NCI-H2171 (cell line): ENCODE data around the gene NR0B1.

ENCODE experiments used
- DNase-seq: peaks from one replicate; lab custom pipeline; 2025; lab: John Stamatoyannopoulos, UW

NR0B1 gene

DNA sequence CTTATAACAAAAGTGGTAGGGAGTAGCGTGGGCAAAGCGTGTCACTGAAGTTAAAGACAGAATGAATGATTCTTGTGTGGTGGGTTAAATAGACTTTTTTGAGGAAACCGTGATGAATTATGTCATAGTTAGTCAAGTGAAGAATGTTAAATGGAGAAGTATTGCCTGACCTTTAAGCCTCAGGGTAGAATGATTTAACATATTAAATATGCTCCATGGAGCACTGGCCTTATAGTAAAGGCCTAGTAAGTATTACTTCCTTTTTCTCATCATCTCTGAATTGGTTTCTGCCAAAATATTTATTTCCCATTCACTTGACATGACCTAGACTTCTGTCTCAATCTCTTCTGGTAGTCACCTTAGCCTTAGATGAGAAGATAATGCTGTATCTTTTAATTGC, 38.6 kb downstream of the NR0B1 start:
- DNase-seq = no peak

DNA sequence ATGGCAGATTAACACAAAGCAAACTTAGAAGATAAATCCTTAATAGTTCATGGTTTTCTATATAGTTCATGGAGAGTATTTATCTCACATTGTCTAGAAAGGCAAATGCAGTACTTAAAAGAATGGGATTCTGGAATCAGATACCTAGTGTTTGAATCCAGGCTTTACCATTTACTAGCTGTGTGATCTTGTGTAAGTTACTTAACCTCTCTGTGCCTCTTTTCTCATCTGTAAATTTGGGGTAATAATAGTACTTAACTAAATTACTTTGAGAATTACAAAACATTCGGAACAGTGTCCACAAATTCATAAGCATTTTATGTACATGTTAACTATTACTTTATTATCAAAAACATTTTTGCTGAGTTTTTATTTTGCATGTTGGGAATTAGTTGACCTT, 46.4 kb downstream of the NR0B1 start:
- no peak for DNase-seq

DNA sequence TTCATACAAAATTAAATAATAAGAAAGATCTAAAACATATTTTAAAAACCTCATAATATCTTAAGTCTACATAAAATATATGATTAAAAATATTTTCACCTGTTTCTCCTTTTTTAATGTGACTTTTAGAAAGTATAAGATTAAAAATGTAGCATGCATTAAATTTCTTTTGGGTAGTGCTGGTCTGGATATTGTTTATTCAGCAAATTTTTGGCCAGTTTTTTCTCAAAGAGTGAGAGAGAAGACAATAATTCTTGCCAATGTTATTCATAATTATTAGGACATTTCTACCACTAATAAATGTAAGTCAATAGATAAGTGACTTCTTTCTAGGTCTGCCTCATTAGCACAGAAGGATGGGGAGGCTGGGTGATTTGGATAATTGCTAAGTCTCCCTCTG, 48.2 kb downstream of the NR0B1 start:
- DNase-seq = no peak

DNA sequence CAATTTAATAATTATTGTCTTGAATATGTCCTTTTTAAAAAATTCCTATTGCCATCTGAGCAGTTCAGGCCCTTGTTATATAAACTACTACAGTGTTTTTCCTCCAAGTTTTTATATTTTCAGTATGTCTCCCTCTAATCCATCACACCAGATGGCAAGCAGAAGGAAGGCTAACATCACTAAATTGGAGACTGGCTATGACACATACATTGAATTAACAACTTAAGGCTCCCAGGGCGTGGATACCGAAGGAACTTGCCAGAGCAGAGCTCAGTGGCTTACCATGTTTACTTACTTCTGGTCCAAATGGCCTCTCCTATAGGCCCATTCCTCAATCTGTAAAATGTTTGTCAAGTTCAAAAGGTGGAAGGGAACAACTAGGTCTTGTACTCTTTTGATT, 49.3 kb downstream of the NR0B1 start:
- DNase-seq = no peak
